NCI-H1417 treated with DMSO at 0.1 percent for 48 hours (cell line): Measurements from ENCODE around the gene SIVA1.

Experiments
- DNase-seq: peaks from one replicate; lab custom pipeline; 2025; lab: John Stamatoyannopoulos, UW

SIVA1 gene

GRCh38 chr14:104771918-104772706 lies 19.2 kb downstream of the SIVA1 start:
- no peak for DNase-seq

- no peak for DNase-seq
These were observed 20.0 kb downstream of the SIVA1 start for GRCh38 chr14:104772707-104773504.

- no peak for DNase-seq
These were observed 20.8 kb downstream of the SIVA1 start for GRCh38 chr14:104773505-104774452.

GRCh38 chr14:104774453-104775072 lies 21.6 kb downstream of the SIVA1 start:
- no peak for DNase-seq

- DNase-seq: no peak
These were observed 22.1 kb downstream of the SIVA1 start for GRCh38 chr14:104775073-104775489.

GRCh38 chr14:104776481-104776880 lies 23.5 kb downstream of the SIVA1 start:
- no peak for DNase-seq

- DNase-seq: no peak
These were observed 24.2 kb downstream of the SIVA1 start for GRCh38 chr14:104776961-104777807.

GRCh38 chr14:104777808-104778249 lies 24.9 kb downstream of the SIVA1 start:
- DNase-seq: no peak

GRCh38 chr14:104778694-104779331 lies 25.9 kb downstream of the SIVA1 start:
- DNase-seq: no peak

- DNase-seq: no peak
These were observed 27.0 kb downstream of the SIVA1 start for GRCh38 chr14:104779776-104780512.

- DNase-seq: no peak
These were observed 27.6 kb downstream of the SIVA1 start for GRCh38 chr14:104780513-104781030.

- DNase-seq: no peak
These were observed 28.5 kb downstream of the SIVA1 start for GRCh38 chr14:104781271-104782077.

- DNase-seq: no peak
These were observed 29.3 kb downstream of the SIVA1 start for GRCh38 chr14:104782086-104782807.

GRCh38 chr14:104782808-104783139 lies 29.8 kb downstream of the SIVA1 start:
- no peak for DNase-seq

- DNase-seq: no peak
These were observed 30.7 kb downstream of the SIVA1 start for GRCh38 chr14:104783484-104784217.

- no peak for DNase-seq
These were observed 31.2 kb downstream of the SIVA1 start for GRCh38 chr14:104784218-104784568.
